CD4-positive, alpha-beta T cell treated with Interleukin-17A for 1 hour (primary cell): ENCODE results near the gene XIRP2.
A peak's percentile ranks its signal among the peaks of the same experiment; 100 is the strongest.
"Not testable (repeated sequence)": the region's sequence is repeated elsewhere in the genome, so short reads cannot be mapped to it uniquely, and the experiment has no call there.

Source experiments
- DNase-seq: peaks from one replicate; pipeline ENCODE4 v3.0.0-alpha.2; 2020

Gene XIRP2

DNA sequence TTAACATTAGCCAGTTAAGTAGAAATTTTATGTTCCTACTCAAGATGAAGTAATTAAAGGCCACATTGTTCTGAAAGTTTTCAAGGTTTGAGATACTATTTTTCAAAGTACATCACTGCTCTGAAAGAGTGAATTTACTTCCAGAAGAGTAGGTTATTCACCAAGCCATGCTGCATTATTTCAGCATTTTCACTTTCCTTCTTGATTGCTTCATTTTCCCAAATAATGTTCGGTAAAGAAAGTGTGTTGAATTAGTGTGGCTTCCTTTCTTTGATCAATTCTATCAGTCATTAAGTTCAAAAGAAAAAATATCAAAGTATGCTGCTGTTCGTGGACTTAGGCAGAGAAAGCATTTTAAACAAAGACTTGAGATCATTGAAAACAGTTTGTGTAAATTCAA lies 310.3 kb downstream of the XIRP2 start:
- no peak for DNase-seq

DNA sequence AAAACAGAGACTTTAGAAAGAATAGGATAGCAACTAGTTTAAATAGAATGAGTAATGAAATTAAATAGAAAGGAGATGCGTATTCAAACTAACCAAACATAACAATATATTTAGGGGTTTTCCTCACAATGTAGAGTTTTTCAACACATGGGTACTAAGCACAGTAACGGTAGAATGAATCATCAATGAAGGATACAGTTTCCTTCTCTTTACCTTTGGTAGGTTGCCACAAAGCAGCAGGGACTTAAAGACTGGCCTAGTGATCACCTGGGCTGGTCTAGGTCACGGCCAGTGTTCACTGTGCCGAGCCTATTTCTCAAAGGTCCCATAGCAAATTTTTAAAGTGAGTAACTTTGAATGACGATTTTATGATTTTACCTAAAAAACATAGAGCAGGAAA lies 311.7 kb downstream of the XIRP2 start:
- no peak for DNase-seq

- DNase-seq, result no peak
Measured at GRCh38 chr2:167209784-167210183, 321.5 kb downstream of the XIRP2 start.

- peak; percentile 16 for DNase-seq
Measured at GRCh38 chr2:167212014-167212648, 323.9 kb downstream of the XIRP2 start.

DNA sequence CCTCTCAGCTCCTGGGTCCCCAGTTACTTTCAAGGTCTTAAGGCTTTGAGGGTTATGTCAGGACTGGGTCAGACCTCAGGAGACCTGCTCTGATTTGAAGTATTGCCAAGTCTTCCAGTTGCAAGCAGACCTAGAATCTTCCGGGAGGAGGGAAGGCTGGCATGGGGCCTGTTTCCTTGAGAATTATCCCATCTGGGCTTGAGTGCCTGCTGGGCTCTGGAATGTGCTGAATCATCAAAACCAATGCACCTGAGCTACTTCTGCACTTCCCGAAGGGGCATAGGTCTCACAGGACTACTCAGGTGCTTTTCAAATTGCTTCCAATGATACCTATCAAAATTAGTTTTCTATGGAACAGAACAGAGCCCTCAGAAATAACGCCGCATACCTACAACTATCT lies 327.3 kb downstream of the XIRP2 start:
- DNase-seq, result no peak

DNA sequence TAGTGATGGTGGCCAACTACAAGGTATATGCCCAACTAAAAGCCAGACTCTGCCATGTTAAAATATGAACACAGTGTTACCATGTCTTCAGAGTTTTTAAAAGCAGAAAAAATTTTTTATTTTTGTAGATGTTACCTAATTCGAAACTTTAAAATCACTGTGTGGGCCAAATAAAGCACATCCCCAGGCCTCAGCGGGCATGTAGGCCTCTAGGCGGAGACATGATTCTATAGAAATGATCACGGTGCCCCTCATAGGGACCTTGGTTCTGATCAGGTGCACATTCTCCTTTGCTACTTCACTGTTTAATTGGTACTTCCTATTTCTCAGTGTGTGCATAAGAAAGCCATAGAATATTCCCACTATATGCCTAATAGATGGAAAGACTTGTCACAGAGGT lies 349.2 kb downstream of the XIRP2 start:
- no peak for DNase-seq

DNA sequence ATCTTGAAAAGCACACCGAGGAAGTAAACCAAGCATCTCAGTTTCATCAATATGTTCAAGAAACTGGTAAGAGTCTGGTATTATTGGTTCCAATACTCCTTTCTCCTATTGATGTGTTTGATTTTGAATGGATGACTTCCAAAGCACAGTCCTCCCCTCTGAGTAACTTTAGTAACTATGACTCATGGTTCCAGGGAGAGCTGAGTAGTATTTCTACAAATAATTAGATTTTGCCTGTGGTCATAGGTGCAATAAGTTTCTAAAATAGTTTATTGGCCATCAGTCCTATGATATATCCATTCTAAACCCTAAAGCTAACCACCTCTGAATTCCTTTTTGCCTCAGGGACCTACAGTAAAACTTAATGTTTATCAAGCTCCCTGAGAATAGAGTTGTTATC lies 352.4 kb downstream of the XIRP2 start:
- DNase-seq, result no peak

DNA sequence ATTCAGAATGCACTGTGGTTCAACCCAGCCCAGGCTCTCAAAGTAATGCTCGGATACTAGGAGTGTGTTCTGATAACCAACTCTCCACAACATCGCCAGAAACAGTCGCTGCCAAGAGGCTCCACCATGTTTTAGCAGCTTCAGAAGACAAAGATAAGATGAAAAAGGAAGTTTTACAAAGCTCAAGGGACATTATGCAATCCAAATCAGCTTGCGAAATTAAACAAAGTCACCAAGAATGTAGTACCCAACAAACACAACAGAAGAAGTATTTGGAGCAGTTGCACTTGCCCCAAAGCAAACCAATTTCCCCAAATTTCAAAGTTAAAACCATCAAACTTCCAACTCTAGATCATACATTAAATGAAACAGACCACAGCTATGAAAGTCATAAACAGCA lies 360.9 kb downstream of the XIRP2 start:
- DNase-seq, result no peak

GRCh38 chr2:167253025-167253424 lies 364.7 kb downstream of the XIRP2 start:
- DNase-seq, result no peak

GRCh38 chr2:167254721-167255120 lies 366.4 kb downstream of the XIRP2 start:
- no peak for DNase-seq

DNA sequence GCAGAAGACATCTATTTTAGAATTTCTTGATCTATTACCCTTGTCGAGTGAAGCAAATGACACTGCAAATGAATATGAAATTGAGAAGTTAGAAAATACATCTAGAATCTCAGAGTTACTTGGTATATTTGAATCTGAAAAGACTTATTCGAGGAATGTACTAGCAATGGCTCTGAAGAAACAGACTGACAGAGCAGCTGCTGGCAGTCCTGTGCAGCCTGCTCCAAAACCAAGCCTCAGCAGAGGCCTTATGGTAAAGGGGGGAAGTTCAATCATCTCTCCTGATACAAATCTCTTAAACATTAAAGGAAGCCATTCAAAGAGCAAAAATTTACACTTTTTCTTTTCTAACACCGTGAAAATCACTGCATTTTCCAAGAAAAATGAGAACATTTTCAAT lies 370.4 kb downstream of the XIRP2 start:
- DNase-seq, result no peak

DNA sequence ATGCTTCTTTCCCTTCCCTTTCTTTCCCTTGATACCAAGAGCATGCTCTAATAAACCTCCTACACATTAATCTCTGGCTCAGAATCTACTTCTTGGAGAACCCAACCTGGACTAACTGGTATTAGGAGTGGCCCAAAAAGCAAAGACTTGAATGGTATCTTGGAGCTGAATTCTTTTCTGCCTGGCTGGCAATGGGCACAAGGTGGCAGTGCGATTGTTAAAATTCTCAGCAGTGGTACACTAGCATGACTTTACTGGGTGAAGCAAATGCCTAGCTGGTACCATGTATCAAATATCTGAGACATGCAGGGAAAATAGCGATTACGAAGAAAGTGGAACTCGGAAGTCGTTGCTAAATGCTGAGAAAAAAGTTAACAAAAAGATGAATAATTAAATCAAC lies 376.1 kb downstream of the XIRP2 start:
- DNase-seq, result no peak

DNA sequence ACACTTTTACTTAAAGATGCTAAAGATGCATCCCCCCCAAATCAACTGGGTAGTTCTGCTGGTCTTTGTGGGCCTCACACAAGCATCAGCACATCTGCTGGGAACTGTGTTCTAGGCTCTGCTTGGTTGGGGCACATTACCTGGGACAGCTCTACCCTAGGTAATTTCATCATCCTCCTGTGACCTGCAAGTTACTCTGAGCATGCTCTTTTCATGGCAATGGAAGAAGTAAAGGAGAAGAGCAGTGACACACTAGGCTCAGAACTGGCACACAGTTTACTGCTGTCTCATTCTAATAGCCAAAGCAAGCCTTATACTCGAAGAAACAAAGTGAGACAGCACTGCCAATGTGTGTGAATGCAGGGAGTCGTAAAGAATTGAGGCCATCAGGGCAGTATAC lies 376.7 kb downstream of the XIRP2 start:
- DNase-seq, result no peak

- no peak for DNase-seq
Measured at GRCh38 chr2:167265722-167266121, 377.4 kb downstream of the XIRP2 start.

DNA sequence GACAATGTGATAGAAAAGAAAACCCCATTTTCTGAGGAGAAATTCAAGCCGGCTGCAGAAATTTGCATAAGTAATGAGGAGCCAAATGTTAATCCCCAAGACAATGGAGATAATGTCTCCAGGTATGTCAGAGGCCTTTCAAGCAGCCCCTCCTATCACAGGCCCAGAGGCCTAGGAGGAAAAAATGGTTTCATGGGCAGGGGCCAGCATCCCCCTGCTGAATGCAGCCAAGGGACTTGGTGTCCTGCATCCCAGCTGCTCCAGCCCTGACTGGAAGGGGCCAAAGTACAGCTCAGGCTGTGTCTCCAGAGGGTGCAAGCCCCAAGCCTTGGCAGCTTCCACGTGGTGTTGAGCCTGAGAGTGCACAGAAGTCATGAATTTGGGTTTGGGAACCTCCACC lies 380.0 kb downstream of the XIRP2 start:
- DNase-seq, result not testable (repeated sequence)

- no peak for DNase-seq
Measured at GRCh38 chr2:167271932-167272331, 383.7 kb downstream of the XIRP2 start.

- DNase-seq, result no peak
Measured at GRCh38 chr2:167275046-167275445, 386.8 kb downstream of the XIRP2 start.

DNA sequence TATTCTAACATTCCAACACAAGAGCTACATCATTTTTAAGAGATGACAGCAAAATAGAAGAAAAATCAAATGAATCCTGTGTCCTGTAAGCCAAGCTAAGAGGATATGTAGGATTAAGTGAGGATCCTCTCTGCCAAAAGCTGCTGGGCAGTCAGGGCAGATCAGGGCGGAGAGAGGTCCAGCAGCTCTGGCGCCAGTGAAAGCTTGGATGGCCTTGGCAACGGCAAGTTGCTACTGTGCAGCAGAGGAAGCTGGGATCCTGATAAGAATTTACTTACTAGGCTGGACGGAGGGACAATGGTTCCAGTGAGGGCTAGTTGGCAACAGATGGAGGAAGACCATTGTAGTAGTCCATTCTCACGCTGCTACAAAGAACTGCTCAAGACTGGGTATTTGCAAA lies 391.5 kb downstream of the XIRP2 start:
- no peak for DNase-seq

GRCh38 chr2:167287212-167287611 lies 398.9 kb downstream of the XIRP2 start:
- no peak for DNase-seq

- no peak for DNase-seq
Measured at GRCh38 chr2:167289651-167290410, 401.6 kb downstream of the XIRP2 start.

DNA sequence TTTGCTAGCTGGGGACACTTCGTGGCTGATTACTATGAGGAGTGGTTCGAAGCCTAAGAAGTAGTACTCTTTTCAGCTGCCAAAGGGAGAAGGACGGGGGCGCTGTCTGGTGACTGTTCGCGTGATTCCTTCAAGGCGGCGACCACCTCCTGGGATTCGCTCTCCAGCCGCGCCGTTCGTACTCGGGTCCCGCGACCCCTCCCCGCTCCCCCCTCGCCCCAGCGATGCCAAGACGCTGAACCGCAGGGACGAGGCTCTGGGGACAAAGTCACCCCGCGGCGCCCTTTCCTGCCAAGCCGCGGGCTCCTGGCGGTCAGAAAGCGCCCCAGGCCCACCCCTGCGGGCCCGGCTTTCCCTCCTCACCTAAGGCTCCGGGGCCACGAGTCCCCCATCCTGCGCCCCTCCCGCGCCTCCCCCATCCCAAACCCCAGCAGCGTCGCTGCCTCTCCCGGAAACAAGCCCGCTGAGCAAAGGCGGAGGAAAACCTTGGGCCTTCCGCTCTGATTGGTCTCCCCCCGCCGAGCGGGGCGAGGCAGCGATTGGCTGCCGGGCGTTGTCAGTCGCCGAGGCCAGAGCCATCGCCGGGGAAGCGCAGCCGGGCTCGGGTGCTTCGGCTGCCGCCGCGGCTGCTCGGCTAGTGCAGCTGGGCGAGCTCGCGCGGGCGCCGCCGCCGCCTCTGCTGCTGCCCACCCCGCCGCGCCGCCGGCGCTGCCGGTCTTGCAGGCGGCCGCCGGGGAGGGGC lies 404.3 kb downstream of the XIRP2 start, which contains the start of gene B3GALT1:
Gene B3GALT1 (plus strand): TSS at position 572 of the 742 bp plus-strand sequence.
- DNase-seq, result peak; percentile 45

GRCh38 chr2:167293172-167293781 lies 405.0 kb downstream of the XIRP2 start:
- no peak for DNase-seq

- no peak for DNase-seq
Measured at GRCh38 chr2:167293943-167294775, 405.9 kb downstream of the XIRP2 start.
